ENCODE measurements around the gene PEAK1.
"Not testable (repeated sequence)": the region's sequence is repeated elsewhere in the genome, so short reads cannot be mapped to it uniquely, and the experiment has no call there.

PEAK1 gene

GRCh38 chr15:77420610-77421369, 886 bp upstream of the PEAK1 start, which contains the start of gene HMG20A:
Gene HMG20A, plus strand, starts transcription at chr15:77420888. Its CDS starts 37,520 bp downstream, at chr15:77458408.
- DNase-seq = peak; percentile 83

GRCh38 chr15:77418966-77419835, 703 bp downstream of the PEAK1 start:
- no peak for DNase-seq

- no peak for DNase-seq
Observed at GRCh38 chr15:77418391-77418965, 1.4 kb downstream of the PEAK1 start.

- no peak for DNase-seq
Observed at GRCh38 chr15:77417602-77418001, 2.3 kb downstream of the PEAK1 start.

- no peak for DNase-seq
Observed at GRCh38 chr15:77416954-77417353, 3.0 kb downstream of the PEAK1 start.

- DNase-seq = no peak
Observed at GRCh38 chr15:77416148-77416455, 3.8 kb downstream of the PEAK1 start.

GRCh38 chr15:77415450-77416147, 4.3 kb downstream of the PEAK1 start:
- DNase-seq = no peak

GRCh38 chr15:77414789-77415442, 5.0 kb downstream of the PEAK1 start:
- no peak for DNase-seq

- no peak for DNase-seq
Observed at GRCh38 chr15:77413699-77414349, 6.1 kb downstream of the PEAK1 start.

GRCh38 chr15:77412972-77413698, 6.8 kb downstream of the PEAK1 start:
- no peak for DNase-seq

- no peak for DNase-seq
Observed at GRCh38 chr15:77411619-77411976, 8.3 kb downstream of the PEAK1 start.

GRCh38 chr15:77410701-77411618, 8.9 kb downstream of the PEAK1 start:
- DNase-seq = peak; percentile 20

- not testable (repeated sequence) for DNase-seq
Observed at GRCh38 chr15:77410157-77410500, 9.8 kb downstream of the PEAK1 start.

GRCh38 chr15:77409259-77410156, 10.4 kb downstream of the PEAK1 start:
- DNase-seq = no peak

GRCh38 chr15:77406846-77407245, 13.1 kb downstream of the PEAK1 start:
- no peak for DNase-seq

- DNase-seq = not testable (repeated sequence)
Observed at GRCh38 chr15:77406173-77406759, 13.6 kb downstream of the PEAK1 start.

GRCh38 chr15:77402740-77403379, 17.0 kb downstream of the PEAK1 start:
- no peak for DNase-seq

GRCh38 chr15:77400258-77400657, 19.6 kb downstream of the PEAK1 start:
- no peak for DNase-seq
